SKM-1 treated with dmso at 0.1 percent for 144 hours (cell line): ENCODE results near the gene CCDC121.
"Not testable (repeated sequence)": the region's sequence is repeated elsewhere in the genome, so short reads cannot be mapped to it uniquely, and the experiment has no call there.

ENCODE experiments used
- DNase-seq: peaks from one replicate; lab custom pipeline; 2025; ENCODE audit not compliant: unreplicated experiment; lab: John Stamatoyannopoulos, UW

CCDC121 gene

GRCh38 chr2:27638037-27638637, 9.3 kb upstream of the CCDC121 start:
- DNase-seq = no peak

DNA sequence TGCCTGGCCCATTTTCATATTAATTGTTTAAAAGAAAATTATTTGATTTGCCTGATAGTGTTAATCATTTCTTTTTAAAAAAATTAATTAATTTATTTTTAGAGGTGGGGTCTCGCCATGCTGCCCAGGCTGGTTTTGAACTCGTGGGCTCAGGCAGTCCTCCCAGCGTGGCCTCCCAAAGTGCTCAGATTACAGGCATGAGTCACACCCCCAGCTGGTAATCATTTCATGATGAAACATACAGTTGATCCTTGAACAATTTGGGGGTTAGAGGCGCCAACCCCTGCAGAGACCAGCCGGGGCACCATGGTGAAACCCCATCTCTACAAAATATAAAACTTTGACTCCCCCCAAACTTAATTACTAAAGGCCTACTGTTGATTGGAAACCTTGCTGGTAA, 8.0 kb upstream of the CCDC121 start:
- DNase-seq = no peak

- DNase-seq = no peak
Observed at GRCh38 chr2:27634291-27634690, 5.5 kb upstream of the CCDC121 start.

DNA sequence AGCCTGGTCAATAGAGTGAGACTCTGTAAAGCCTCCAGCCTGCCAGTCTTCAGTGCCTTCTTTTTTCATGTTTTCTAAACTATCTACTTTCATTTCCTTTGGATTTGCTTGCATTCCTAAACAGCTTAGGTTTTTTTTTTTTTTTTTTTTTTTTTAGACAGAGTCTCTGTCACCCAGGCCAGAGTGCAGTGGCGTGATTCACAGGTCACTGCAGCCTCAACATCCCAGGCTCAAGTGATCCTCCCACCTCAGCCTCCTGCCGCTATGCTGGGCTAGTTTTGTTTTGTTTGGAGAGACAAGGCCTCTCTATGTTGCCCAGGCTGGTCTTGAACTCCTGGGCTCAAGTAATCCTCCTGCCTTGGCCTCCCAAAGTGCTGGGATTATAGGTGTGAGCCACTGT, 1.4 kb upstream of the CCDC121 start:
- not testable (repeated sequence) for DNase-seq

DNA sequence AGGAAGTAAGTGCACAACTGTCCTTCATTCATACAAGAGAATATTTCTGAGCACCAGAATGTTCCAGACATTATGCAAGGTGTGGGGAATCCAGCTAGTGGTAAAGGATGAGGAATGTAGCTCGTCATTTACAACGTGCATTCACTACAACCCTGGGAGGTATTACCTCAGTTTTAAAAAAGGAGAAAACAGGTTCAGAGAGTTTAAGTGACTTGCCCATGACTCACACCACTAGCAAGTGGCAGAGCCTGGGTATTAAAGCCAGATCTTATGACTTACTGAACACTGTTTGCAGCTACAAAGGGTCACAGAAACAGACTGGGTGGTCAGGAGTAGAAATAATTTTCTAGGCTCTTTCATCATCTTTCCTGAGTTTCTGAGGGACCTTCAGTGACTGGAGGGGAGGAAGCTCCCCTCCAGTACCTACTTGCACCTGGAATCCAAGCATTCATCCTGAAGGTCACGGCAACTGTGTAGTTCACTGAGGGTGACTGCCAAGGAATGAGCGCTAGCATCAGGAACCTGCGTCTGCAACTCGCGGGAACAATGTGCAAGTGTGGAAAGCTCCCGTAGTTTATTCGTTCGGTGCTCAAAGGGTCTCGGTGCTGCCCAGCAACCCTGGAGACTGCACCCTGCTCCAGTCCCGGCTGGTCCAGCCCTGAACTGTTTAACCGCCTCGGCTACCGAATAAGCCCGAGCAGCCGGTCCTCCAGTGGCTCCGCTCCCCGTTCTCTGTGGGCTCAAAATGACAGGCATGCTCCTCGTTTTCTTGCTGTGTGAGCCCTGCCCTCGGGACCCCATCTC, 647 bp downstream of the CCDC121 start:
- DNase-seq = no peak

- DNase-seq = peak; percentile 22
Observed at GRCh38 chr2:27626921-27627320, 1.9 kb downstream of the CCDC121 start.

DNA sequence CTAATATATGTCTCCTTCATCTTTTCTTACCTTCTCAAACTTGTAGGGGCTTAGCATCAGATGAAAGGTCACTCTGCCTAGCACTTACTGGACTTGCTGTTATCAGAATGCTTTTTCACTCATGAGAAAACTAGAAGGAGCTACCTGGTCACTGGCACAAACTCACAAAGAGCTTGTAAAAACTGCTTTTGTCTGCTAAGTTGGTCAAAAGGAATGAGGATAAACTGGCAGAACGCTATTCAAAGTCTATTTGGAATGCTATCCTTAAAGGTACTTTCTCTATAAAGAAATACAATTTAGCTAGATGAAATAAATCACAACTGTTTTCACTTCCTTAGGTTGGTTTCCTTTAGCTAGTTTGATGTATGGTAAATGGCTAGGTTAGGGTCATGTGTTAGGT, 2.5 kb downstream of the CCDC121 start:
- DNase-seq = not testable (repeated sequence)

DNA sequence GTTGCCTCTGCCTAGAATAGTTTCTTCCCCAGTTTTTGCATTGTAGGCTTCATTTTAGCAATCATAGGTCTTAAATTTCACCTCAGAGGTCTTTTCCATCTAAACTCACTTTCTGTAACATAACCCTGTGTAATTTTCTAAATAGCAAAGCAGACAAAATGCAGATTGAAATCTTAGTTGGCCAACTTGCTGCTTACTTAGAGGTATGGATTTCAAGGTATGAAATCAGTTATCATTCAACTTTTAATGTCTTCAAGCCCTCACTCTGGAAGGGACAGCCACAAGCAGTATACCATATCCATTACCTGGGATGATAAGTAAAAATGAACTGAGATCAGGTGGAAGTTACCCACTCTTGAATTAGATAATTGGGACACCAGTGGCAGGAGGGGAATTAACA, 3.9 kb downstream of the CCDC121 start:
- no peak for DNase-seq

GRCh38 chr2:27622921-27623384, 5.9 kb downstream of the CCDC121 start:
- DNase-seq = no peak

GRCh38 chr2:27621524-27621923, 7.3 kb downstream of the CCDC121 start:
- no peak for DNase-seq

DNA sequence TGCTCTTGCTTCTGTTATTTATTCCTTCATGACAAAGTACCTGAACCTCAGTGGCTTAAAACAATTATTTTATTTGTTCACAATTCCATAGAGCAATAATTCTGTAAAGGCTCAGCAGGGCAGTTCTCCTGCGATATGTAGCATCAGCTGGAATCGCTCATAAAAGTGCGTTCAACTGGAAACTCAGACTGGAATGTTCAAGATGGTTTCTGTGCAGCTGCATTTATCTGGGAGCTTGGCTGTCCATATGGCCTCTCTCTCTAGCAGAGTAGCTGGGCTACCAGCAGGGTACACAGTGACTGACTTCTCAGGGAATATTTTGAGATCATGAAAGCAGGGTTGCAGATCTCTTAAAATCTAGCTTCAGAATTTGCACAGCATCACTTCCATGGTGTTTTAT, 13.5 kb downstream of the CCDC121 start:
- DNase-seq = no peak

- DNase-seq = no peak
Observed at GRCh38 chr2:27613985-27614384, 14.8 kb downstream of the CCDC121 start.

GRCh38 chr2:27606611-27607010, 22.2 kb downstream of the CCDC121 start:
- no peak for DNase-seq

- no peak for DNase-seq
Observed at GRCh38 chr2:27596627-27597026, 32.2 kb downstream of the CCDC121 start.

DNA sequence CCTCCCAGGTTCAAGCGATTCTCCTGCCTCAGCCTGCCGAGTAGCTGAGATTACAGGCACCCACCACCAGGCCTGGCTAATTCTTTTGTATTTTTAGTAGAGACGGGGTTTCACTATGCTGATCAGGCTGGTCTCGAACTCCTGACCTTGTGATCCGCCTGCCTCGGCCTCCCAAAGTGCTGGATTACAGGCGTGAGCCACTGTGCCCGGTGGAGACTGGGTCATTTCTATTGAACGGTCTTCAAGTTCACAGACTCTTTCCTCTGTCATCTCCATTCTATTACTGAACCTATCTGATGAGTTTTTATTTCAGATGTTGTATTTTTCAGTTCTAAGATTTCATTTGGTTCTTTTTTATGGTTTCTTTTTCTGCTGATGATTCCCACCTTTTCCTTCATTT, 33.4 kb downstream of the CCDC121 start:
- DNase-seq = not testable (repeated sequence)

- DNase-seq = not testable (repeated sequence)
Observed at GRCh38 chr2:27594020-27594703, 34.6 kb downstream of the CCDC121 start.

- no peak for DNase-seq
Observed at GRCh38 chr2:27593240-27593639, 35.6 kb downstream of the CCDC121 start.

DNA sequence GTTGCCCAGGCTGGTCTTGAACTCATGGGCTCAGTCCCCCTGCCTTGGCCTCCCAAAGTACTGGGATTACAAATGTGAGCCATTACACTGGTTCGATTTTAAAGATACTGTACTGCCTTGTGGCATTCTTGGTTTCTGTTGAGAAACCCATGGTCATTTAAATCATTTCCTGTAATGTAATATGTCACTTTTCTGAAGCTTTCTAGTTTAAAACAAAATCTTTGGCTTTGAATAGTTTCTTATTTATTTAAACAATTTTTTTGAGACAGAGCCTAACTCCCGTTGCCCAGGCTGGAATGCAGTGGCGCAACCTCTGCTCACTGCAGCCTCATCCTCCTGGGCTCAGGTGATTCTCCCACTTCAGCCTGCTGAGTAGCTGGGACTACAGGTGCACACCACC, 37.1 kb downstream of the CCDC121 start:
- no peak for DNase-seq

GRCh38 chr2:27588308-27588707, 40.5 kb downstream of the CCDC121 start:
- no peak for DNase-seq

- no peak for DNase-seq
Observed at GRCh38 chr2:27587025-27587424, 41.8 kb downstream of the CCDC121 start.

GRCh38 chr2:27584597-27584996, 44.2 kb downstream of the CCDC121 start:
- no peak for DNase-seq

GRCh38 chr2:27583390-27583915, 45.4 kb downstream of the CCDC121 start:
- no peak for DNase-seq
